Activated T-helper 2 cell treated with anti-CD3 and anti-CD28 coated beads, Interferon-gamma antibody, Interleukin-2, Interleukin-4, amounts not matched to agents 10 μg/mL and 5 μg/mL and 100 μg/mL, durations not matched to agents 14 hours and 24 hours and 36 hours (primary cell): ENCODE measurements around the gene MLH1. TPM values are rescaled to one million over a fixed set of nuclear protein-coding genes. Genes with fewer than 3 reads are reported as not detected.
"Not testable (repeated sequence)": the region's sequence is repeated elsewhere in the genome, so short reads cannot be mapped to it uniquely, and the experiment has no call there.

Experiments used
- DNase-seq: peaks from one replicate; pipeline ENCODE4 v3.0.0; 2021; ENCODE audit warnings: low spot score
- H3K27ac Mint-ChIP-seq: one replicate; pipeline ENCODE4 v1.8.0; 2021; ENCODE audit warnings: mixed read lengths
- H3K27me3 Mint-ChIP-seq: one replicate; pipeline ENCODE4 v1.8.0; 2021; ENCODE audit warnings: low read depth, mixed read lengths
- H3K36me3 Mint-ChIP-seq: one replicate; pipeline ENCODE4 v1.8.0; 2021; ENCODE audit warnings: low read depth, mixed read lengths
- H3K4me1 Mint-ChIP-seq: one replicate; pipeline ENCODE4 v1.8.0; 2021; ENCODE audit warnings: low read depth, mixed read lengths
- H3K4me3 Mint-ChIP-seq: one replicate; pipeline ENCODE4 v1.8.0; 2021; ENCODE audit warnings: low read depth, mild to moderate bottlenecking, moderate library complexity, mixed read lengths
- H3K9me3 Mint-ChIP-seq: one replicate; pipeline ENCODE4 v1.8.0; 2021; ENCODE audit warnings: mixed read lengths
- intact Hi-C: fragments of 100-400 bp; cut with micrococcal nuclease; formaldehyde crosslinking; loops from one replicate; pipeline ENCODE4 v1.15.1; 2023
- total RNA-seq: library from RNA; stranded (reverse); gene quantifications from 2 replicates; pipeline ENCODE4 v1.2.3, GENCODE V29; 2022

The MLH1 gene
- total RNA-seq, 1 donor from 2014 or later: 61.9 TPM

GRCh38 chr3:37053753-37054152 lies 60.4 kb downstream of the MLH1 start:
- Mint-ChIP-seq H3K36me3 (peaks cover 71% of the 10 kb centered on the region), H3K4me1 (peaks cover 10% of the 10 kb centered on the region), H3K27me3 (no peaks in the 10 kb centered on the region), H3K27ac (peak overlapping the region; percentile 81), H3K4me3 (no peak overlapping the region), H3K9me3 (no peaks in the 10 kb centered on the region)
- intact Hi-C loops: loop anchor here (1.0 kb wide), 1 partner anchor 20 kb away; no protein-coding TSS in a partner anchor
- no peak for DNase-seq

GRCh38 chr3:37054370-37054769 lies 61.1 kb downstream of the MLH1 start:
- Mint-ChIP-seq H3K4me1 (peaks cover 10% of the 10 kb centered on the region), H3K4me3 (no peak overlapping the region), H3K36me3 (peaks cover 66% of the 10 kb centered on the region), H3K27ac (peak overlapping the region; percentile 81), H3K27me3 (no peaks in the 10 kb centered on the region), H3K9me3 (no peaks in the 10 kb centered on the region)
- no peak for DNase-seq
- intact Hi-C loops: loop anchor here (1.0 kb wide), 1 partner anchor 19 kb away; no protein-coding TSS in a partner anchor

DNA sequence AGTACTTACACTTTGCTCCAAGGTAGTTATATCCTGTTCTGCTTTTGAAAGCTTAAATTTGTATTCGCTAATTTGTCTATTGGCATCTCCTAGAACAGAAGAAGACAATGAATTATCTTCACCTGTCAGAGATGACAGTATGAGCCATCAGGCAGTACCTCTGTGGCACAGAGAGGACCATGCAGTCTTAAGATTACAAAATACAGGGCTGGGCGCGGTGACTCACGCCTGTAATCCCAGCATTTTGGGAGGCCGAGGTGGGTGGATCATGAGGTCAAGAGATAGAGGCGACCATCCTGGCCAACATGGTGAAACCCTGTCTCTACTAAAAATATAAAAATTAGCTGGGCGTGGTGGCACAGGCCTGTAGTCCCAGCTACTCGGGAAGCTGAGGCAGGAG lies 61.8 kb downstream of the MLH1 start:
- intact Hi-C loops, DNase-seq, H3K4me3 Mint-ChIP-seq, H3K4me1 Mint-ChIP-seq, H3K9me3 Mint-ChIP-seq, H3K27me3 Mint-ChIP-seq: not testable (repeated sequence)
- Mint-ChIP-seq H3K36me3 (peaks cover 59% of the 10 kb centered on the region), H3K27ac (peak overlapping the region; percentile 81)

GRCh38 chr3:37056826-37057225 lies 63.5 kb downstream of the MLH1 start:
- Mint-ChIP-seq H3K27me3 (no peaks in the 10 kb centered on the region), H3K4me3 (no peak overlapping the region), H3K36me3 (peaks cover 58% of the 10 kb centered on the region), H3K27ac (peak overlapping the region; percentile 4), H3K4me1 (peaks cover 10% of the 10 kb centered on the region), H3K9me3 (no peaks in the 10 kb centered on the region)
- intact Hi-C loops: no loop called here
- no peak for DNase-seq

- intact Hi-C loops: no loop called here
- Mint-ChIP-seq H3K27ac (no peak overlapping the region), H3K36me3 (peaks cover 61% of the 10 kb centered on the region), H3K4me1 (peaks cover 10% of the 10 kb centered on the region), H3K27me3 (no peaks in the 10 kb centered on the region), H3K4me3 (no peak overlapping the region), H3K9me3 (no peaks in the 10 kb centered on the region)
- DNase-seq: no peak
These were observed 64.8 kb downstream of the MLH1 start for GRCh38 chr3:37058117-37058516.

DNA sequence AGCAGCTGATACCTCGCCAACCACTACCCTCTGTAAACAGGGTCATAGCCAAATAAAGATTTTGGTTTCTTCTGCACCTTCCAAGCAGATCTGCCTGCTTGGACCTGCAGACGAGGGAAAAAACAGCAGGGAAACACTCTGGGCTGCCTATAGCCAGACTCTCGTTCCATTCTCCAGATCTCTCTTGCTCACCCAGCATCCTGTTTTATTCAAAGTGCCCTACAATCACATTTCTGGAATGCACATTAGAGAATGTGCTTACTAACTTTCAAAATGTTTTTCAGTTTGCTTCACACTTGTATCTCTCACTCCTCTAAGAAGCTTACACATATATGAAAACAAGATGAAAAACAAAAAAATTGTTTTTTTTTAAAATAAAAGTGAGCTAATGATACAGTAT lies 71.4 kb downstream of the MLH1 start:
- Mint-ChIP-seq H3K36me3 (peaks cover 37% of the 10 kb centered on the region), H3K4me1 (peaks cover 2% of the 10 kb centered on the region), H3K27me3 (no peaks in the 10 kb centered on the region), H3K4me3 (no peak overlapping the region), H3K27ac (no peak overlapping the region), H3K9me3 (no peaks in the 10 kb centered on the region)
- DNase-seq: no peak
- intact Hi-C loops: no loop called here

DNA sequence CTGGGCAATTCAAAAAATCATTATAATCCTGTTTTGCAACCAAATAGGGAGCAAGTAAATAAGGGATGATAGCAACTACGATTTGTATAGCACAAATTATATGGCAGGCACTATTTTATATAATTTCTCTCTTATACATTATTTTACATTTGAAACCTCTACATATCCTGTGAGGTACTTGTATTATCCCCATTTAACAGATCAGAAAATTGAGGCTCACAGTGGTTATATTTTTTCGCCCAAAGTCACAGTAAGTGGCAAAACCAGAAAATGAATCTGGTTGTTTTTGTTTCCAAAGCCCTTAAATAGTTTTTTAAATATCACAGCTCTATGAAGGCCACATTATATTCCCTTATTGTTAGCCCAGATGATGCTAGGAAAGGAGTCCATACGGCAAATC lies 74.3 kb downstream of the MLH1 start:
- intact Hi-C loops: no loop called here
- Mint-ChIP-seq H3K9me3 (no peaks in the 10 kb centered on the region), H3K4me3 (no peak overlapping the region), H3K4me1 (peaks cover 4% of the 10 kb centered on the region), H3K27me3 (no peaks in the 10 kb centered on the region), H3K27ac (no peak overlapping the region), H3K36me3 (peaks cover 32% of the 10 kb centered on the region)
- no peak for DNase-seq

GRCh38 chr3:37068031-37068430 lies 74.7 kb downstream of the MLH1 start:
- H3K4me1 Mint-ChIP-seq: peaks cover 8% of the 10 kb centered on the region
- no peaks in the 10 kb centered on the region for H3K27me3 Mint-ChIP-seq
- H3K4me3 Mint-ChIP-seq: no peak overlapping the region
- no peak for DNase-seq
- H3K27ac Mint-ChIP-seq: no peak overlapping the region
- peaks cover 31% of the 10 kb centered on the region for H3K36me3 Mint-ChIP-seq
- no peaks in the 10 kb centered on the region for H3K9me3 Mint-ChIP-seq
- intact Hi-C loops: no loop called here

GRCh38 chr3:37071921-37072320 lies 78.6 kb downstream of the MLH1 start:
- H3K36me3 Mint-ChIP-seq: peaks cover 33% of the 10 kb centered on the region
- intact Hi-C loops: no loop called here
- no peaks in the 10 kb centered on the region for H3K27me3 Mint-ChIP-seq

GRCh38 chr3:37072892-37073291 lies 79.6 kb downstream of the MLH1 start:
- Mint-ChIP-seq H3K27ac (no peak overlapping the region), H3K27me3 (no peaks in the 10 kb centered on the region), H3K9me3 (no peaks in the 10 kb centered on the region), H3K4me3 (no peak overlapping the region), H3K36me3 (peaks cover 35% of the 10 kb centered on the region), H3K4me1 (peaks cover 14% of the 10 kb centered on the region)
- intact Hi-C loops: loop anchor here (1.0 kb wide), 1 partner anchor 19 kb away; no protein-coding TSS in a partner anchor
- DNase-seq: no peak

More at GRCh38 chr3:37071921-37072320, 78.6 kb downstream of the MLH1 start:
- DNase-seq: no peak
- no peak overlapping the region for H3K4me3 Mint-ChIP-seq
- H3K9me3 Mint-ChIP-seq: no peaks in the 10 kb centered on the region
- H3K4me1 Mint-ChIP-seq: peaks cover 14% of the 10 kb centered on the region
- no peak overlapping the region for H3K27ac Mint-ChIP-seq

DNA sequence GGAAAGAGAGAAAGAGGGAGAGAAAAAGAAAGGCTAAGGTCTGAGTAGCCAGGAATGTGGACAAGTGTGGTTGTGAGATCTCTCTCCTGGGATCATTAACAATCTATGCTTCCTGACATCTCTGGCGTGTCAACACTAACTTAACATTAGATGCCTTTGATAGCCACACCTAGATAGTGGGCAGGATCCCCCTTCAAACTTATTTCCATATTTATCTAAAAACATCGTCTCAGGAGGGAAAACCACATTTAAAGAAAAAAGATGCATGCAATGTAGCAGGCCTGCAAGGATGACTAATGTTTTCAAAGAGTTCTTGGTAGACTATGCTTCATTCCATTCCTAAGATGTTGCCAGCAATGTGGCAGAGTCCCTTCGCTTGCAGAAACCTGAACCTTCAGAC lies 80.9 kb downstream of the MLH1 start:
- intact Hi-C loops: no loop called here
- Mint-ChIP-seq H3K4me1 (peaks cover 14% of the 10 kb centered on the region), H3K36me3 (peaks cover 43% of the 10 kb centered on the region), H3K9me3 (no peaks in the 10 kb centered on the region), H3K27me3 (no peaks in the 10 kb centered on the region), H3K4me3 (no peak overlapping the region), H3K27ac (no peak overlapping the region)
- DNase-seq: no peak

DNA sequence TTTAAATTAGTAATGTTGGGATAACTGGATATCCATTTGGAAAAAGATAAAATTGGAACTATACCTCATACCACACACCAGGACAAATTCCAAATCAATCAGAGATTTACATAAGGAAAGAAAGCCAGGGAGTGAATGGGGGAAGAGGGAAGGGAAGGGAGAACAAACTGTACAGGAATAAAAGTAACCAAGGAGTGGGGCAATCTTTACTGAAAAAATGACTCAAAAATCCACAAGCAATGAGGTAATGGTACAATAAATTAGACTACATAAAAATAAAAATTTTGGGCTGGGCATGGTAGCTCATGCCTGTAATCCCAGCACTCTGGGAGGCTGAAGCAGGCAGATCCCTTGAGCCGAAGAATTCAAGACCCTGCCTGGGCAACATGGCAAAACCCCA lies 82.6 kb downstream of the MLH1 start:
- peaks cover 49% of the 10 kb centered on the region for H3K36me3 Mint-ChIP-seq
- DNase-seq: no peak

DNA sequence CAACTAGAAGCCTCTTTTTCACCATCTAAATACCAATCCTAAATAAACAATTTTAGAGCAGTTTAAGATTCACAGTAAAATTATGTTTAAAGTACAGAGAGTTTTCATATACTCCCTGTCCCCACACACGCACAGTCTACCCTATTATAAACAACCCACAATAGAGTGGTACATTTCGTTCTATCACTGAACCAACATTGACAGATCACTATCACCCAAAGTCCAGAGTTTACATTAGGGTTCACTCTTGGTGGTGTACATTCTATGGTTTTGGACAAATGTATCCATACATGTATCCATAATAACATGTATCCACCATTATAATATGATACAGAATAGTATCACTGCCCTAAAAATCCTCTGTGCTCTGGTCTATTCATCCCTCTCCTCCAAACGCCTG lies 89.0 kb downstream of the MLH1 start:
- peaks cover 21% of the 10 kb centered on the region for H3K36me3 Mint-ChIP-seq
- no peaks in the 10 kb centered on the region for H3K9me3 Mint-ChIP-seq

More for the DNA sequence above, 82.6 kb downstream of the MLH1 start:
- Mint-ChIP-seq H3K4me1 (peaks cover 14% of the 10 kb centered on the region), H3K27me3 (no peaks in the 10 kb centered on the region), H3K9me3 (no peaks in the 10 kb centered on the region), H3K27ac (no peak overlapping the region), H3K4me3 (no peak overlapping the region)
- intact Hi-C loops: no loop called here

DNA sequence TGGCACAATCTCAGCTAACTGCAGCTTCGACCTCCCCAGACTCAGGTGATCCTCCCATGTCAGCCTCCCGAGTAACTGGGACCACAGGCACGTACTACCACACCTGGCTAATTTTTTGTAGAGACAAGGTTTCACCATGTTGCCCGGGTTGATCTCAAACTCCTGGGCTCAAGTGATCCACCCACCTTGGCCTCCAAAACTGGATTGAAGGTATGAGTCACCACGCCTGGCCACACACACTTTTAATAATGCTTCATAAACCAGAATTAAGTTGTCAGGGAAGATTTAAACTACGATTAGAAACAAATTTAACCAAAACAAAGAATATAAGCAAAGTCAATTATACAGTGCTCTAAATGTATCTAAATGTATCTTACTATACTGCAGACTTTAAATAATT lies 93.6 kb downstream of the MLH1 start:
- no peaks in the 10 kb centered on the region for H3K4me1 Mint-ChIP-seq
- H3K27ac Mint-ChIP-seq: no peak overlapping the region
- H3K36me3 Mint-ChIP-seq: peaks cover 17% of the 10 kb centered on the region
- no peak overlapping the region for H3K4me3 Mint-ChIP-seq
- no peaks in the 10 kb centered on the region for H3K9me3 Mint-ChIP-seq
- no peak for DNase-seq
- no peaks in the 10 kb centered on the region for H3K27me3 Mint-ChIP-seq
- intact Hi-C loops: no loop called here

More for the DNA sequence above, 89.0 kb downstream of the MLH1 start:
- no peak overlapping the region for H3K27ac Mint-ChIP-seq
- H3K27me3 Mint-ChIP-seq: no peaks in the 10 kb centered on the region
- intact Hi-C loops: no loop called here
- DNase-seq: no peak
- no peaks in the 10 kb centered on the region for H3K4me1 Mint-ChIP-seq
- no peak overlapping the region for H3K4me3 Mint-ChIP-seq
